Loucy (cell line): ENCODE results near the gene PTPRN2.

ENCODE experiments used
- H2AFZ ChIP-seq: fragments of 200-600 bp; sonication (generic); 2 replicates; pipeline ENCODE4 v1.6.0; 2016; ENCODE audit warnings: antibody characterized with exemption, mild to moderate bottlenecking, low read length, moderate library complexity
- H3F3A ChIP-seq: fragments of 200-600 bp; 2 replicates; pipeline ENCODE4 v1.6.0; 2016; ENCODE audit warnings: antibody characterized with exemption, low read depth, mild to moderate bottlenecking
- H3K27me3 ChIP-seq: fragments of 200-600 bp; sonication (generic); 2 replicates; pipeline ENCODE4 v1.6.1; 2014; ENCODE audit warnings: low read length, mild to moderate bottlenecking; ENCODE audit not compliant: insufficient read depth, poor library complexity, severe bottlenecking
- H3K36me3 ChIP-seq: fragments of 200-600 bp; sonication (generic); 2 replicates; pipeline ENCODE4 v1.6.1; 2016; ENCODE audit warnings: low read length; ENCODE audit not compliant: insufficient read depth
- H3K4me1 ChIP-seq: fragments of 200-600 bp; sonication (generic); 2 replicates; pipeline ENCODE4 v1.5.1; 2014; ENCODE audit warnings: low read length, mild to moderate bottlenecking; ENCODE audit not compliant: insufficient read depth, poor library complexity, severe bottlenecking
- H3K4me2 ChIP-seq: fragments of 200-600 bp; sonication (generic); 2 replicates; pipeline ENCODE4 v1.6.0; 2014; ENCODE audit warnings: antibody characterized with exemption, low read length, low read depth, mild to moderate bottlenecking; ENCODE audit not compliant: poor library complexity, severe bottlenecking
- H3K4me3 ChIP-seq: fragments of 200-600 bp; sonication (generic); 2 replicates; pipeline ENCODE4 v1.5.1; 2014; ENCODE audit warnings: low read length, mild to moderate bottlenecking, mixed read lengths; ENCODE audit not compliant: poor library complexity, severe bottlenecking
- H3K79me2 ChIP-seq: fragments of 200-600 bp; sonication (generic); 2 replicates; pipeline ENCODE4 v1.6.1; 2014; ENCODE audit warnings: low read length; ENCODE audit not compliant: insufficient read depth
- H3K9ac ChIP-seq: fragments of 200-600 bp; sonication (generic); 2 replicates; pipeline ENCODE4 v1.6.0; 2014; ENCODE audit warnings: mild to moderate bottlenecking, low read depth, low read length, moderate library complexity; ENCODE audit not compliant: poor library complexity, severe bottlenecking
- H3K9me2 ChIP-seq: fragments of 200-600 bp; sonication (generic); replicated peaks from 2 replicates; pipeline ENCODE4 v1.6.1; 2016; ENCODE audit warnings: low read depth, low read length, mixed read lengths
- H3K9me3 ChIP-seq: fragments of 200-600 bp; sonication (generic); 2 replicates; pipeline ENCODE4 v1.6.1; 2014; ENCODE audit warnings: mild to moderate bottlenecking, antibody characterized with exemption, low read length, low read depth; ENCODE audit not compliant: insufficient read depth
- H4K20me1 ChIP-seq: fragments of 200-600 bp; sonication (generic); 2 replicates; pipeline ENCODE4 v1.6.0; 2014; ENCODE audit warnings: antibody characterized with exemption, low read length, mild to moderate bottlenecking; ENCODE audit not compliant: insufficient read depth, poor library complexity, severe bottlenecking
- EZH2phosphoT487 ChIP-seq: fragments of 200-600 bp; IDR thresholded peaks from 2 replicates; pipeline ENCODE4 v1.6.1; 2018; ENCODE audit warnings: antibody characterized with exemption, mild to moderate bottlenecking, moderate library complexity, borderline replicate concordance
- TF ChIP-seq, protein P1 (sequence below): fragments of 200-600 bp; sonication (generic); conservative IDR thresholded peaks from 2 replicates; pipeline ENCODE4 v1.5.1; 2014; ENCODE audit warnings: mild to moderate bottlenecking, antibody characterized with exemption, low read length

Gene PTPRN2

DNA sequence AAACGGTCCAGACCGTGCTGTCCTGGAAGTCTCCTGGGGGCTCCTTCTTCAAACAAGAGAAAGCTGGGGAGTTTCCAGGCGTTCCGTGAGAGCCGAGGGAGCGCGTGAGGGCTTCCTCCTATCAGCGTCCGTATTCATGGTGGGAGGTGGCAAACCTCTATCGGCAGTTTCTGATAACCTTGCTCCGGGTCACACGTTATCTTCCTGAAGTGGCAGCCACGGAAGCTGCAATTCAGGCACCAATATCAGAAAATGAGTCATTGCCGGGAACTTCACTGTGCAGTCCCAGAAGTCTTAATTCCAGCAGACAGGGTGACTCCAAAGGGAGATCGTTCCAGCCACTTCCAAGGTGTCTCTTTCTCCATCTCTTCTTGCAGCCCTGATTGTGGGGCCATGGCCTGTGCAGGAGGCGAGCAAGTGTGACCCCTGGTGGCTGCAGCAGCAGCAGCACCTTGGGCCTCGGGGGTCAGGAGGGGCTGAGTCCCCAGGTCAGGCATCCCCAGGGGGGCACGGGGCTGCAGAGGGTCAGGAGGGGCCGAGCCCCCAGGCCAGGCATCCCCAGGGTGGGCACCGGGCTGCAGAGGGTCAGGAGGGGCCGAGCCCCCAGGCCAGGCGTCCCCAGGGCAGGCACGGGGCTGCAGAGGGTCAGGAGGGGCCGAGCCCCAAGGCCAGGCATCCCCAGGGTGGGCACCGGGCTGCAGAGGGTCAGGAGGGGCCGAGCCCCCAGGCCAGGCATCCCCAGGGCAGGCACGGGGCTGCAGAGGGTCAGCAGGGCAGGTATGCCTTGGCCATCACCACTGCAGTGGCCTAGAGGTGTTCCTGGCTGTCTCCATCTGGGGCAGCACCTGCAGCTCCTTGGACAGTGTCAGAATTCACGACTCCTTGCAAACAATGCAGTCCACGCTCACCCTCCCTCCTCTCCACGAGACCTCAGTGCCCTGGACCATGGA, 712.1 kb downstream of the PTPRN2 start:
- H2AFZ ChIP-seq = 0 out of 2 replicates have a peak overlapping the region, but pooled peaks have one; percentile 19
- peak overlapping the region; percentile 45 for H3K4me3 ChIP-seq
- no peaks in the 10 kb centered on the region for H4K20me1 ChIP-seq
- H3K79me2 ChIP-seq = no peaks in the 10 kb centered on the region
- no peaks in the 10 kb centered on the region for H3K36me3 ChIP-seq
- no peaks in the 10 kb centered on the region for H3K4me1 ChIP-seq
- H3K9ac ChIP-seq = no peak overlapping the region
- no peaks in the 10 kb centered on the region for H3K27me3 ChIP-seq
- H3K4me2 ChIP-seq = no peak overlapping the region
- TF ChIP-seq EZH2phosphoT487 = no peak
- TF ChIP-seq, protein P1, sequence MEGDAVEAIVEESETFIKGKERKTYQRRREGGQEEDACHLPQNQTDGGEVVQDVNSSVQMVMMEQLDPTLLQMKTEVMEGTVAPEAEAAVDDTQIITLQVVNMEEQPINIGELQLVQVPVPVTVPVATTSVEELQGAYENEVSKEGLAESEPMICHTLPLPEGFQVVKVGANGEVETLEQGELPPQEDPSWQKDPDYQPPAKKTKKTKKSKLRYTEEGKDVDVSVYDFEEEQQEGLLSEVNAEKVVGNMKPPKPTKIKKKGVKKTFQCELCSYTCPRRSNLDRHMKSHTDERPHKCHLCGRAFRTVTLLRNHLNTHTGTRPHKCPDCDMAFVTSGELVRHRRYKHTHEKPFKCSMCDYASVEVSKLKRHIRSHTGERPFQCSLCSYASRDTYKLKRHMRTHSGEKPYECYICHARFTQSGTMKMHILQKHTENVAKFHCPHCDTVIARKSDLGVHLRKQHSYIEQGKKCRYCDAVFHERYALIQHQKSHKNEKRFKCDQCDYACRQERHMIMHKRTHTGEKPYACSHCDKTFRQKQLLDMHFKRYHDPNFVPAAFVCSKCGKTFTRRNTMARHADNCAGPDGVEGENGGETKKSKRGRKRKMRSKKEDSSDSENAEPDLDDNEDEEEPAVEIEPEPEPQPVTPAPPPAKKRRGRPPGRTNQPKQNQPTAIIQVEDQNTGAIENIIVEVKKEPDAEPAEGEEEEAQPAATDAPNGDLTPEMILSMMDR = peak; percentile 63
- H3K9me2 ChIP-seq = no peaks in the 10 kb centered on the region
- H3K9me3 ChIP-seq = peaks cover 4% of the 10 kb centered on the region; the same call in 1 of the 2 replicates
- no peaks in the 10 kb centered on the region for H3F3A ChIP-seq

DNA sequence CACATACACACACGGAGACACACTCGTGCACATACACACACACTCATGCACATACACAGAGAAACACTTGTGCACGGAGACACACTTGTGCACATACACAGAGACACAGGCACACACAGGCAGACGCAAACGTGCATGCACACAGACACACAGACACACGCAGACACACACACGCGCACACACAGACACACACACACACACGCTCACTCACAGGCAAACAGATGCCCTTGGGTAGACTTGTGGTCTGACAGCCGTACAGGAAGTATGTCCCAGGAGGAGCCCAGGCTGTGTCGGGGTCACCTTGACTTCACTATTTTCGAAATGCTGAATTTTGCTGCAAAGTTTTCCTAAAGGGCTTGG, 712.8 kb downstream of the PTPRN2 start:
- no peak overlapping the region for H3K4me2 ChIP-seq
- H3K9ac ChIP-seq = no peak overlapping the region
- TF ChIP-seq, protein P1 = no peak
- no peak for TF ChIP-seq EZH2phosphoT487
- no peaks in the 10 kb centered on the region for H3F3A ChIP-seq
- no peaks in the 10 kb centered on the region for H3K27me3 ChIP-seq
- H3K36me3 ChIP-seq = no peaks in the 10 kb centered on the region
- H4K20me1 ChIP-seq = no peaks in the 10 kb centered on the region
- no peak overlapping the region for H3K4me3 ChIP-seq
- 0 out of 2 replicates have a peak overlapping the region, but pooled peaks have one; percentile 19 for H2AFZ ChIP-seq
- H3K9me3 ChIP-seq = peaks cover 4% of the 10 kb centered on the region; the same call in 1 of the 2 replicates
- H3K9me2 ChIP-seq = no peaks in the 10 kb centered on the region
- no peaks in the 10 kb centered on the region for H3K79me2 ChIP-seq
- H3K4me1 ChIP-seq = no peaks in the 10 kb centered on the region

DNA sequence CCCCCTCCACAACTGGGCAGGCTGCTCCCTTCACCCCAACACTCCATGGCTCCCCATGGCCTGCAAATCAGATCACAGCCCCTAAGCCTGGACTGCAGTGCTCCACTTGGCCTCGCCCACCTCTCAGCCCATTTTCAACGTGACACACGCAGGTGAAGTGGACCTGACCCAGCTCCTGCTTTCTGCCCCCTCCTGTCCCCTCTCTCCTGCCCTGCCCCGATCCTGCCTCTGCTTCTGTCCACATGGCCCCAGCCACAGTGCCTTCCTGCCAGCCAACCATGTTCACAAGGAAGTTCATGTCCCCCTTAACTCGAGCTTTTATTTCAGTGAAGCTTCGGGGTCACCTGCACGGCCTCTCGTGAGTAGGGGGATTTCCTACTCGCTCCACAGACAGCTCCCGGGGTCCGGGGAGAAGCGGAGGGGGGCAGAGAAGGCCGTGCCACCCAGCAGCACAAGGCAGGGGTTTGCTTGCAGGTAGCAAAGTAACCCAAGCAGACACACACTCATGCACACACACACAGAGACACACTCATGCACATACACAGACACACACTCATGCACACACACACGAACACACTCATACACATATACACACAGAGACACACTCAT, 713.3 kb downstream of the PTPRN2 start:
- TF ChIP-seq EZH2phosphoT487 = no peak
- TF ChIP-seq, protein P1 = no peak
- H3K9ac ChIP-seq = no peak overlapping the region
- H3K79me2 ChIP-seq = no peaks in the 10 kb centered on the region
- H3K4me1 ChIP-seq = no peaks in the 10 kb centered on the region
- no peaks in the 10 kb centered on the region for H3F3A ChIP-seq
- H4K20me1 ChIP-seq = no peaks in the 10 kb centered on the region
- no peaks in the 10 kb centered on the region for H3K27me3 ChIP-seq
- no peaks in the 10 kb centered on the region; the same call in 1 of the 2 replicates for H3K9me3 ChIP-seq
- H2AFZ ChIP-seq = no peak overlapping the region
- H3K36me3 ChIP-seq = no peaks in the 10 kb centered on the region
- no peak overlapping the region for H3K4me2 ChIP-seq
- H3K4me3 ChIP-seq = no peak overlapping the region
- H3K9me2 ChIP-seq = no peaks in the 10 kb centered on the region
